PC-3 (cell line): ENCODE data around the gene CIAO3. TPM values are rescaled to one million over a fixed set of nuclear protein-coding genes. Genes with fewer than 3 reads are reported as not detected.
A peak's percentile ranks its signal among the peaks of the same experiment; 100 is the strongest.

Source experiments
- ATAC-seq: fragments of 200-7000 bp; cut with Tn5 transposase; 2 replicates; pipeline ENCODE4 v1.9.1; 2020; ENCODE audit warnings: mild to moderate bottlenecking, moderate library complexity
- BruUV-seq: library from RNA; stranded (reverse); fragments of 400-500 nt; replicated peaks from 2 replicates; lab custom pipeline; 2021; lab: Mats Ljungman, UMichigan
- CTCF ChIA-PET: fragments of 300-600 bp; sonication (Branson Sonifier 250); formaldehyde crosslinking; loops from one replicate; lab custom pipeline; 2022; ENCODE audit warnings: antibody characterized with exemption; lab: Charles Lee
- POLR2A ChIA-PET: fragments of 300-600 bp; sonication (Branson Sonifier 250); formaldehyde crosslinking; loops from one replicate; lab custom pipeline; 2022; ENCODE audit warnings: antibody characterized with exemption; ENCODE audit not compliant: unreplicated experiment; lab: Charles Lee
- DNase-seq: peaks from one replicate; pipeline ENCODE4 v3.0.0-alpha.2; 2015
- H2AFZ ChIP-seq: fragments of 300-600 bp; sonication (generic); 2 replicates; pipeline ENCODE4 v1.6.0; 2016; ENCODE audit warnings: antibody characterized with exemption, low read length
- H3F3A ChIP-seq: fragments of 300-600 bp; sonication (generic); one replicate; pipeline ENCODE4 v1.6.0; 2017; ENCODE audit warnings: antibody characterized with exemption, low read length, control low read depth, mild to moderate bottlenecking; ENCODE audit not compliant: unreplicated experiment
- H3K27ac ChIP-seq: fragments of 300-600 bp; sonication (generic); 2 replicates; pipeline ENCODE4 v1.5.1; 2016; ENCODE audit warnings: mild to moderate bottlenecking, low read length
- H3K27me3 ChIP-seq: fragments of 300-600 bp; sonication (generic); 2 replicates; pipeline ENCODE4 v1.6.1; 2016; ENCODE audit warnings: low read length, mixed read lengths
- H3K36me3 ChIP-seq: fragments of 300-600 bp; sonication (generic); 2 replicates; pipeline ENCODE4 v1.6.1; 2016; ENCODE audit warnings: low read depth, mixed run types, low read length, mixed read lengths
- H3K4me1 ChIP-seq: fragments of 300-600 bp; sonication (generic); 2 replicates; pipeline ENCODE4 v1.5.1; 2016; ENCODE audit warnings: low read length; ENCODE audit not compliant: insufficient read depth
- H3K4me2 ChIP-seq: fragments of 300-600 bp; sonication (generic); 2 replicates; pipeline ENCODE4 v1.6.0; 2016; ENCODE audit warnings: low read length
- H3K4me3 ChIP-seq: fragments of 300-600 bp; sonication (generic); 2 replicates; pipeline ENCODE4 v1.5.1; 2016; ENCODE audit warnings: mild to moderate bottlenecking, low read length, mixed read lengths
- H3K79me2 ChIP-seq: fragments of 300-600 bp; sonication (generic); 2 replicates; pipeline ENCODE4 v1.6.1; 2017; ENCODE audit warnings: low read length, mixed read lengths
- H3K9ac ChIP-seq: fragments of 300-600 bp; sonication (generic); 2 replicates; pipeline ENCODE4 v1.6.0; 2016; ENCODE audit warnings: mild to moderate bottlenecking, low read length
- H3K9me2 ChIP-seq: fragments of 300-600 bp; sonication (generic); replicated peaks from 2 replicates; pipeline ENCODE4 v1.6.1; 2016; ENCODE audit warnings: mixed run types, low read length, mixed read lengths
- H3K9me3 ChIP-seq: fragments of 300-600 bp; sonication (generic); 2 replicates; pipeline ENCODE4 v1.6.1; 2016; ENCODE audit warnings: low read length, mixed read lengths
- H4K20me1 ChIP-seq: fragments of 300-600 bp; sonication (generic); 2 replicates; pipeline ENCODE4 v1.6.1; 2016; ENCODE audit warnings: low read length, mixed read lengths
- CTCF ChIP-seq: fragments of 300-600 bp; sonication (generic); conservative IDR thresholded peaks from 2 replicates; pipeline ENCODE4 v1.5.1; 2017; ENCODE audit warnings: antibody characterized with exemption, low read depth, mild to moderate bottlenecking, low read length
- EZH2 ChIP-seq: fragments of 300-600 bp; sonication (generic); IDR thresholded peaks from one replicate; pipeline ENCODE4 v1.6.1; 2017; ENCODE audit warnings: antibody characterized with exemption, mild to moderate bottlenecking, low read length; ENCODE audit not compliant: unreplicated experiment
- EZH2phosphoT487 ChIP-seq: fragments of 300-600 bp; sonication (generic); IDR thresholded peaks from 2 replicates; pipeline ENCODE4 v1.6.1; 2018; ENCODE audit warnings: mild to moderate bottlenecking, antibody characterized with exemption, low read length, borderline replicate concordance
- intact Hi-C: fragments of 100-400 bp; cut with micrococcal nuclease; formaldehyde crosslinking; loops from 2 replicates; pipeline ENCODE4 v1.9.0; 2023
- total RNA-seq: library from RNA; depleted of rRNA; stranded (reverse); fragments of >200 nt; gene quantifications from 2 replicates; pipeline ENCODE4 v1.2.3, GENCODE V29; 2014

Gene CIAO3
- total RNA-seq, 1 experiment from 2014 or later, result 46.1 TPM

GRCh38 chr16:704552-705380 lies 36.0 kb downstream of the CIAO3 start:
- ChIA-PET POLR2A (no interaction called here), CTCF (no interaction called here)
- Histone ChIP-seq H2AFZ (no peak overlapping the region), H3K9ac (no peak overlapping the region), H4K20me1 (no peaks in the 10 kb centered on the region), H3K4me2 (peak overlapping the region; percentile 72), H3K4me3 (peak overlapping the region; percentile 55), H3K27ac (no peak overlapping the region), H3F3A (no peaks in the 10 kb centered on the region), H3K9me3 (no peaks in the 10 kb centered on the region), H3K79me2 (no peaks in the 10 kb centered on the region), H3K36me3 (no peaks in the 10 kb centered on the region), H3K27me3 (peaks cover 37% of the 10 kb centered on the region), H3K9me2 (no peaks in the 10 kb centered on the region), H3K4me1 (no peaks in the 10 kb centered on the region)
- no peak for ATAC-seq
- DNase-seq, result no peak
- BruUV-seq, result no TSS peak
- intact Hi-C loops, result no loop called here
- TF ChIP-seq EZH2 (no peak), EZH2phosphoT487 (no peak), CTCF (no peak)

- no peak overlapping the region for H3K9ac ChIP-seq
- ATAC-seq (no peak), DNase-seq (no peak)
- H3F3A ChIP-seq, result no peaks in the 10 kb centered on the region
- no peak for TF ChIP-seq CTCF
- TF ChIP-seq EZH2phosphoT487, result no peak
- no peak for TF ChIP-seq EZH2
- no peaks in the 10 kb centered on the region for H4K20me1 ChIP-seq
- H3K27ac ChIP-seq, result no peak overlapping the region
- BruUV-seq, result no TSS peak
- no peak overlapping the region for H3K4me3 ChIP-seq
- no peaks in the 10 kb centered on the region for H3K36me3 ChIP-seq
- peaks cover 37% of the 10 kb centered on the region for H3K27me3 ChIP-seq
- H3K4me2 ChIP-seq, result no peak overlapping the region
- no peak overlapping the region for H2AFZ ChIP-seq
- H3K4me1 ChIP-seq, result no peaks in the 10 kb centered on the region
- ChIA-PET POLR2A (no interaction called here), CTCF (no interaction called here)
- H3K9me3 ChIP-seq, result no peaks in the 10 kb centered on the region
- no peaks in the 10 kb centered on the region for H3K9me2 ChIP-seq
- intact Hi-C loops, result no loop called here
- H3K79me2 ChIP-seq, result no peaks in the 10 kb centered on the region
Measured at GRCh38 chr16:704047-704446, 36.8 kb downstream of the CIAO3 start.

GRCh38 chr16:703406-703805 lies 37.4 kb downstream of the CIAO3 start:
- Histone ChIP-seq H3K4me2 (no peak overlapping the region), H4K20me1 (no peaks in the 10 kb centered on the region), H3K9me3 (no peaks in the 10 kb centered on the region), H3K4me3 (no peak overlapping the region), H2AFZ (no peak overlapping the region), H3F3A (no peaks in the 10 kb centered on the region), H3K9me2 (no peaks in the 10 kb centered on the region), H3K27me3 (peaks cover 33% of the 10 kb centered on the region), H3K79me2 (no peaks in the 10 kb centered on the region), H3K9ac (no peak overlapping the region), H3K27ac (no peak overlapping the region), H3K4me1 (no peaks in the 10 kb centered on the region), H3K36me3 (no peaks in the 10 kb centered on the region)
- BruUV-seq, result no TSS peak
- TF ChIP-seq EZH2phosphoT487, result no peak
- TF ChIP-seq CTCF, result no peak
- no peak for TF ChIP-seq EZH2
- ATAC-seq (no peak), DNase-seq (no peak)
- ChIA-PET CTCF (no interaction called here), POLR2A (no interaction called here)
- intact Hi-C loops, result no loop called here
